Measurements from ENCODE around the gene AGPS.
A peak's percentile ranks its signal among the peaks of the same experiment; 100 is the strongest.
"Not testable (repeated sequence)": the region's sequence is repeated elsewhere in the genome, so short reads cannot be mapped to it uniquely, and the experiment has no call there.

The AGPS gene

DNA sequence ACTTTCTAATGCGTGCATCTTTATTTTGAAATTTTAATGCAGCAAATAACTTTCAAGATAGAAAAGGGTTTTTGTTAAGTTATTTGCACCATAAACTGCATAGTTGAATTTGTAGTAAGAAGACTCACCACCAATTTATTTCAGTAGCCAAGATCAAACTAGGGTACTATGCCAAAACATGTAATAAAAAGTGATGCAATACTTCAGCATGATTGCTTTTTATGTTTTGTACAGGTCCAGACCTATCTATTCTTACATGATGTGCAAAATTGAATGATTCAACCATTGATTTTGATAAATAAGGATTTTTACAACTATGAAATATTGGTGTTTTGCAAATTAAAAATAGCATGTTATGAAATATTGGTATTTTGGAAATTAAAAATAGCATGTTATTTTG lies 26.7 kb downstream of the AGPS start:
- no peak overlapping the region for H3K4me3 Mint-ChIP-seq
- DNase-seq (ENCODE audit: low spot score in 2 of 2) (no peak), ATAC-seq (ENCODE audit: low read depth) (no peak)
- no peaks in the 10 kb centered on the region for H3K27me3 Mint-ChIP-seq
- peaks cover 11% of the 10 kb centered on the region for H3K36me3 Mint-ChIP-seq
- peaks cover 3% of the 10 kb centered on the region for H3K9me3 Mint-ChIP-seq
- peaks cover 14% of the 10 kb centered on the region for H3K4me1 Mint-ChIP-seq
- no peak overlapping the region for H3K27ac Mint-ChIP-seq

DNA sequence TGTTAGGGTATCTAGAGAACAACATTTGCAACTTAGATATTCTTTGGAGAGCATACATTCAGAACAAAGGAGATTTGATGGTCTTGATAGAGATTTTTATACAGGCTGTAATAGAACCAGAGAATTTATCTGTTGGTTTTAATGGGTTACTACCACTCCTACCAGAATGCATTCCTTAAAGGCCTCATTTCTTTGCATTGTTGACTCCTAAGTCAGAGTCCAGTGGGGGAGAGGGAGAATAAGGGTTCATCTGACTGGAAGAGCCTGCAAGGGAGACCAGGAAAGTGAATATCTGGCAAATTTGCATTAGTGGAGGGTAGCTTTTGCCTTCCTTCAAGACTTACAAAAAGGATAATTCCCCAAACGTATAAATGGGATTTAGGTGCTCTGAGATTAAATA lies 29.7 kb downstream of the AGPS start:
- DNase-seq (ENCODE audit: low spot score in 2 of 2), result no peak
- Mint-ChIP-seq H3K27ac (peak overlapping the region; percentile 22), H3K9me3 (peaks cover 5% of the 10 kb centered on the region), H3K4me3 (no peak overlapping the region), H3K4me1 (peaks cover 12% of the 10 kb centered on the region), H3K27me3 (no peaks in the 10 kb centered on the region), H3K36me3 (peaks cover 34% of the 10 kb centered on the region)
- ATAC-seq (ENCODE audit: low read depth), result no peak

- not testable (repeated sequence) for H3K27ac Mint-ChIP-seq; H3K27me3 Mint-ChIP-seq; DNase-seq (ENCODE audit: low spot score in 2 of 2); H3K4me3 Mint-ChIP-seq; ATAC-seq (ENCODE audit: low read depth)
- Mint-ChIP-seq H3K9me3 (peaks cover 18% of the 10 kb centered on the region), H3K36me3 (peaks cover 52% of the 10 kb centered on the region), H3K4me1 (peaks cover 20% of the 10 kb centered on the region)
Measured at GRCh38 chr2:177424120-177424519, 31.5 kb downstream of the AGPS start.

- not testable (repeated sequence) for DNase-seq (ENCODE audit: low spot score in 2 of 2)
Measured at GRCh38 chr2:177424620-177425019, 32.0 kb downstream of the AGPS start.

DNA sequence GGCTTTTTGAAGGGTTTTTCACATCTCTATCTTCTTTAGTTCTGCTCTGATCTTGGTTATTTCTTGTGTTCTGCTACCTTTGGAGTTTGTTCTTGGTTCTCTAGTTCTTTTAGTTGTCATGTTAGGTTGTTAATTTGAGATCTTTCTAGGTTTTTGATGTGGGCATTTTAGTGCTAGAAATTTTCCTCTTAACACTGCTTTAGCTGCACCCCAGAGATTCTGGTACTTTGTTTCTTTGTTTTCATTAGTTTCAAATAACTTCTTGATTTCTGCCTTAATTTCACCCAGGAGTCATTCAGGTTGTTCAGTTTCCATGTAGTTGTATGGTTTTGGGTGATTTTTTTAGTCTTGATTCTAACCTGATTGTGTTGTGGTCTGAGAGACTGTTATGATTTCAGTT lies 34.7 kb downstream of the AGPS start:
- H3K9me3 Mint-ChIP-seq, result peaks cover 24% of the 10 kb centered on the region
- ATAC-seq (ENCODE audit: low read depth), result no peak
- peaks cover 64% of the 10 kb centered on the region for H3K36me3 Mint-ChIP-seq
- H3K27ac Mint-ChIP-seq, result no peak overlapping the region
- DNase-seq (ENCODE audit: low spot score in 2 of 2), result no peak
- H3K4me1 Mint-ChIP-seq, result peaks cover 17% of the 10 kb centered on the region
- H3K27me3 Mint-ChIP-seq, result no peaks in the 10 kb centered on the region
- no peak overlapping the region for H3K4me3 Mint-ChIP-seq

More at GRCh38 chr2:177424620-177425019, 32.0 kb downstream of the AGPS start:
- not testable (repeated sequence) for H3K4me3 Mint-ChIP-seq; H3K27ac Mint-ChIP-seq; H3K27me3 Mint-ChIP-seq; ATAC-seq (ENCODE audit: low read depth)
- Mint-ChIP-seq H3K36me3 (peaks cover 57% of the 10 kb centered on the region), H3K4me1 (peaks cover 20% of the 10 kb centered on the region), H3K9me3 (peaks cover 18% of the 10 kb centered on the region)

DNA sequence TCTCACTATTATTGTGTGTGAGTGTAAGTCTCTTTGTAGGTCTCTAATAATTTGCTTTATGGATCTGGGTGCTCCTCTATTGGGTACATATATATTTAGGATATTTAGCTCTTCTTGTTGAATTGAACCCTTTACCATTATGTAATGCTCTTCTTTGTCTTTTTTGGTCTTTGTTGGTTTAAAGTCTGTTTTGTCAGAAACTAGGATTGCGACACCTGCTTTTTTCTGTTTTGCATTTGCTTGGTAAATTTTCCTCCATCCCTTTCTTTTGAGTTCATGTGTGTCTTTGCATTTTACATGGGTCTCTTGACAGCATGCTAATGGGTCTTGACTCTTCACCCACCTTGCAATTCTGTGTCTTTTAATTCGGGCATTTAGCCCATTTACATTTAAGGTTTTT lies 35.4 kb downstream of the AGPS start:
- peaks cover 68% of the 10 kb centered on the region for H3K36me3 Mint-ChIP-seq
- H3K27ac Mint-ChIP-seq; DNase-seq (ENCODE audit: low spot score in 2 of 2); H3K4me3 Mint-ChIP-seq; H3K27me3 Mint-ChIP-seq; ATAC-seq (ENCODE audit: low read depth): not testable (repeated sequence)
- peaks cover 16% of the 10 kb centered on the region for H3K4me1 Mint-ChIP-seq
- peaks cover 27% of the 10 kb centered on the region for H3K9me3 Mint-ChIP-seq

DNA sequence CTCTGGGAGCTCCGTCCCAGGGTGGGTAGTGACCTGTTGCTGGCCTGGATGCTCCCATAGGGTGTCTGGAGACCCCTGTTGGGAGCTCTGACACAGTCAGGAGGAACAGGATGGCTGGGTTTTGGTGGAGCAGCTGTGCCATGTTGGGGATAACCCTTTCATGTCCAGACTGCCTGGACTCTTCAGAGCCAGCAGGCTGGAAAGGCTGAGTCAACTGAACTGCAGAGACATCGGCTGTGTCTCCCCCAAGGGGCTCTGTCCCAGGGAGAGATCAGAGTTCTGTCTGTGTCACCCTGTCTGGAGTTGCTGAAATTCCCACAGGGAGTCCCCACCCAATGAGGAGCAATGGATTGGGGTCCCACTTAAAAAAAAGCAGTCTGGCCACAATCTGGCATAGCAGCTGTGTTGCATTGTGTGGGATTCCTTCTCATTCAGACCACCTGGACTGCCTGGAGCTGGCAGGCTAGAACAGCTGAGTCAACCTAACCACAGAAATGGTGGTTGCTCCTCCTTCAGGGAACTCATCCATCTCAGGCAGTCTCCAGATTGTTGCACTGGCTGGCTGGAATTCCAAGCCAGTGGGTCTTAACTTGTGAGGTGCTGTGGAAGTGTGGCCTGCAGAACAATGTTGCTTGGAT lies 37.2 kb downstream of the AGPS start:
- H3K27ac Mint-ChIP-seq, result no peak overlapping the region
- H3K27me3 Mint-ChIP-seq, result no peaks in the 10 kb centered on the region
- ATAC-seq (ENCODE audit: low read depth) (no peak), DNase-seq (ENCODE audit: low spot score in 2 of 2) (no peak)
- H3K4me1 Mint-ChIP-seq, result peaks cover 13% of the 10 kb centered on the region
- peaks cover 68% of the 10 kb centered on the region for H3K36me3 Mint-ChIP-seq
- peaks cover 29% of the 10 kb centered on the region for H3K9me3 Mint-ChIP-seq
- H3K4me3 Mint-ChIP-seq, result no peak overlapping the region

DNA sequence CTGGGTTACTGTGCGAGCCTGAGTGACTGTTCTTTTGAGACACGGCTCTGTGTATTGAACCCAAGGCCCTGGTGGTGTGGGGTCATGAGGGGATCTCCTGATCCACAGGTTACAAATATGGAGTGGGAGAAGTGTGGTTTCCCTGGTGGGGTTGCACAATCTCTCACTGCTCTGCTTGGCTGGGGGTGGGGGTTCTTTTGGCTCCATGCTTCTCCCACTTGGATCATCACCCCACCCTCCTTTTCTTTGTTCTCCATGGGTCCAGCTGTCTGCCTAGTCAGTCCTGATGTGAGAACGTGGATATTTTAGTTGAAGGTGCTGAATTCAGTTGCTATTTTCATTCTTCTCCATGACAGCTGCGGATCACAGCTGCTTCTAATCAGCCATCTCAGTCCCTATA lies 37.8 kb downstream of the AGPS start:
- Mint-ChIP-seq H3K4me1 (peaks cover 13% of the 10 kb centered on the region), H3K36me3 (peaks cover 67% of the 10 kb centered on the region), H3K9me3 (peaks cover 29% of the 10 kb centered on the region), H3K27ac (no peak overlapping the region), H3K27me3 (no peaks in the 10 kb centered on the region), H3K4me3 (no peak overlapping the region)
- ATAC-seq (ENCODE audit: low read depth) (no peak), DNase-seq (ENCODE audit: low spot score in 2 of 2) (no peak)

- ATAC-seq (ENCODE audit: low read depth); H3K4me3 Mint-ChIP-seq; DNase-seq (ENCODE audit: low spot score in 2 of 2); H3K4me1 Mint-ChIP-seq; H3K27me3 Mint-ChIP-seq; H3K27ac Mint-ChIP-seq: not testable (repeated sequence)
- Mint-ChIP-seq H3K9me3 (peaks cover 29% of the 10 kb centered on the region), H3K36me3 (peaks cover 63% of the 10 kb centered on the region)
Measured at GRCh38 chr2:177431111-177431725, 38.6 kb downstream of the AGPS start.

- Mint-ChIP-seq H3K4me3 (no peak overlapping the region), H3K4me1 (peaks cover 7% of the 10 kb centered on the region), H3K36me3 (peaks cover 50% of the 10 kb centered on the region), H3K9me3 (peaks cover 24% of the 10 kb centered on the region), H3K27me3 (no peaks in the 10 kb centered on the region), H3K27ac (no peak overlapping the region)
- no peak for DNase-seq (ENCODE audit: low spot score in 2 of 2)
- no peak for ATAC-seq (ENCODE audit: low read depth)
Measured at GRCh38 chr2:177432703-177433102, 40.1 kb downstream of the AGPS start.

GRCh38 chr2:177433402-177433801 lies 40.8 kb downstream of the AGPS start:
- H3K9me3 Mint-ChIP-seq, result peaks cover 19% of the 10 kb centered on the region
- no peak overlapping the region for H3K4me3 Mint-ChIP-seq
- no peaks in the 10 kb centered on the region for H3K27me3 Mint-ChIP-seq
- no peak for DNase-seq (ENCODE audit: low spot score in 2 of 2)
- H3K4me1 Mint-ChIP-seq, result peaks cover 4% of the 10 kb centered on the region
- peaks cover 44% of the 10 kb centered on the region for H3K36me3 Mint-ChIP-seq
- H3K27ac Mint-ChIP-seq, result no peak overlapping the region
- ATAC-seq (ENCODE audit: low read depth), result no peak

DNA sequence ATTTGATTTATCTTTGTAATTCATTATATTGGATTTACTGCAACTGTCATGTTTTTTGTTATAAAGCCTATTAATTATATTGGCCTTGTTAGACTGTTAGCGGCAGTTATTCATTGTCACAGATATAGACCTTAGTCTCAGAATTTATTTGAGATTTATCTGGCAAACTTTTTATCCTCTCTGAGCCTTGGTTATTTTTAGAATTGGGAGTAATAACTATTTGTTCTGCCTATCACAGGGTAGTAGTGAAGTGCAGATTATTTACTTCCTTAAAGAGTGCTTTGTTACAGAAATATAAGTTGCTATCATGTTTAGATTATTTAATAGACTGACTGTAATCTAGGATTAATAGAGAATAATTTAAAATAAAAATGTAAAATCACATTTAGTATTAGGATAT lies 41.9 kb downstream of the AGPS start:
- Mint-ChIP-seq H3K9me3 (peaks cover 14% of the 10 kb centered on the region), H3K27ac (no peak overlapping the region), H3K4me1 (no peaks in the 10 kb centered on the region), H3K4me3 (no peak overlapping the region), H3K27me3 (no peaks in the 10 kb centered on the region), H3K36me3 (peaks cover 36% of the 10 kb centered on the region)
- ATAC-seq (ENCODE audit: low read depth) (no peak), DNase-seq (ENCODE audit: low spot score in 2 of 2) (no peak)

DNA sequence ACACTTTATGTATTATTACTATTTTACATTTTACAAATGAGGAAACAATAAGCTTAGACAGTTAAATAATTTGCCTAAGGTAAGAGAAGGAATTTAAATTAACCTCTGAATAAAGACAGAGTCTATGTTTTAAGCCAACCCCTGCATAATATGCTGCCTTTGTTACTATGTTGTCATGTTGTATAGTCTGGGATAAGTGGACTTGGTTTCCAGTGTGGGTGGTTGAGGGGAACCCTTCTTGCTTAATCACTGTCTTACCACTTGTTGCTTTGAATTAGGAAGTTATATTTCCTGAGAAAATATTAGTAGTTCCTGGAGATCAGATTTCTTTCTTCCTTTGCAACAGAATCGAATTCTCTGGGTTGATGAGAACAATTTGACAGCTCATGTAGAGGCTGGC lies 52.6 kb downstream of the AGPS start:
- peaks cover 3% of the 10 kb centered on the region for H3K9me3 Mint-ChIP-seq
- H3K27me3 Mint-ChIP-seq, result no peaks in the 10 kb centered on the region
- no peak overlapping the region for H3K27ac Mint-ChIP-seq
- no peak overlapping the region for H3K4me3 Mint-ChIP-seq
- H3K36me3 Mint-ChIP-seq, result peaks cover 40% of the 10 kb centered on the region
- DNase-seq (ENCODE audit: low spot score in 2 of 2) (no peak), ATAC-seq (ENCODE audit: low read depth) (no peak)
- no peaks in the 10 kb centered on the region for H3K4me1 Mint-ChIP-seq

GRCh38 chr2:177448031-177448430 lies 55.5 kb downstream of the AGPS start:
- no peak for DNase-seq (ENCODE audit: low spot score in 2 of 2)
- Mint-ChIP-seq H3K4me3 (no peak overlapping the region), H3K27me3 (no peaks in the 10 kb centered on the region), H3K36me3 (peaks cover 36% of the 10 kb centered on the region), H3K27ac (no peak overlapping the region), H3K9me3 (peaks cover 3% of the 10 kb centered on the region), H3K4me1 (no peaks in the 10 kb centered on the region)
- no peak for ATAC-seq (ENCODE audit: low read depth)

DNA sequence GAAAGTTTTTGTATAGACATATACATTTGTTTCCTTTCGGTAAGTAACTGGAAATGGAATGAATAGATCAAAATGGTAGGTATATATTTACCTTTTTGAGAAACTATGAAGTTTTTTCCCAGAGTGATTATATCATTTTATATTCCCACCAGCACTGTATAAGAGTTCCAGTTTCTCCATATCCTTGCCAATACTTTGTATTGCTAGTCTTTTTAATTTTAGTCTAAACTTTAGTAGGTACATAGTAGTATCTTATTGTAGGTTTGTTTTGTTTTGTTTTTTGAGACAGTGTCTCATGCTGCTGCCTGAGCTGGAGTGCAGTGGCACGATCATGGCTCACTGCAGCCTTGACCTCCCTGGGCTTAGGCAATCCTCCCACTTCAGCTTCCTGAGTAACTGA lies 56.6 kb downstream of the AGPS start:
- H3K4me1 Mint-ChIP-seq, result no peaks in the 10 kb centered on the region
- DNase-seq (ENCODE audit: low spot score in 2 of 2) (no peak), ATAC-seq (ENCODE audit: low read depth) (no peak)
- peaks cover 3% of the 10 kb centered on the region for H3K9me3 Mint-ChIP-seq
- H3K27me3 Mint-ChIP-seq, result no peaks in the 10 kb centered on the region
- H3K36me3 Mint-ChIP-seq, result peaks cover 42% of the 10 kb centered on the region
- no peak overlapping the region for H3K27ac Mint-ChIP-seq
- H3K4me3 Mint-ChIP-seq, result no peak overlapping the region

Measured in memory B cell (primary cell).